ACC112 (cell line): ENCODE results near the gene MADD.

Source experiments
- H2AFZ ChIP-seq: fragments of 200-600 bp; sonication (generic); one replicate; pipeline ENCODE4 v1.6.0; 2017; ENCODE audit warnings: antibody characterized with exemption, low read length; ENCODE audit not compliant: unreplicated experiment
- H3K27ac ChIP-seq: fragments of 200-600 bp; sonication (generic); 2 replicates; pipeline ENCODE4 v1.5.1; 2014; ENCODE audit warnings: low read depth, mild to moderate bottlenecking, antibody characterized with exemption, low read length, moderate library complexity
- H3K27me3 ChIP-seq: fragments of 200-600 bp; sonication (generic); 2 replicates; pipeline ENCODE4 v1.6.1; 2014; ENCODE audit warnings: mild to moderate bottlenecking, antibody characterized with exemption, low read length, moderate library complexity, mixed read lengths; ENCODE audit not compliant: insufficient read depth
- H3K36me3 ChIP-seq: fragments of 200-600 bp; sonication (generic); 2 replicates; pipeline ENCODE4 v1.6.1; 2016; ENCODE audit warnings: mild to moderate bottlenecking, antibody characterized with exemption, low read length, moderate library complexity, mixed read lengths; ENCODE audit not compliant: insufficient read depth
- H3K4me1 ChIP-seq: fragments of 200-600 bp; sonication (generic); one replicate; pipeline ENCODE4 v1.6.1; 2016; ENCODE audit warnings: low read length, mixed read lengths; ENCODE audit not compliant: insufficient read depth, unreplicated experiment, control insufficient read depth
- H3K4me3 ChIP-seq: fragments of 200-600 bp; sonication (generic); 2 replicates; pipeline ENCODE4 v1.5.1; 2014; ENCODE audit warnings: mild to moderate bottlenecking, low read depth, low read length
- H3K79me2 ChIP-seq: fragments of 200-600 bp; sonication (generic); one replicate; pipeline ENCODE4 v1.6.0; 2016; ENCODE audit warnings: low read length; ENCODE audit not compliant: control insufficient read depth, unreplicated experiment, insufficient read depth

MADD gene

GRCh38 chr11:47239852-47240251, 30.1 kb upstream of the MADD start:
- H3K4me3 ChIP-seq, result no peak overlapping the region
- no peak overlapping the region for H3K27ac ChIP-seq
- H2AFZ ChIP-seq, result no peak overlapping the region
- no peaks in the 10 kb centered on the region for H3K27me3 ChIP-seq
- no peaks in the 10 kb centered on the region for H3K79me2 ChIP-seq
- peaks cover 21% of the 10 kb centered on the region for H3K4me1 ChIP-seq
- H3K36me3 ChIP-seq, result peaks cover 8% of the 10 kb centered on the region

- Histone ChIP-seq H3K79me2 (peaks cover 2% of the 10 kb centered on the region), H2AFZ (no peak overlapping the region), H3K27me3 (no peaks in the 10 kb centered on the region), H3K4me3 (no peak overlapping the region), H3K36me3 (peaks cover 8% of the 10 kb centered on the region), H3K27ac (no peak overlapping the region), H3K4me1 (peaks cover 8% of the 10 kb centered on the region)
Observed at GRCh38 chr11:47241841-47242301, 28.1 kb upstream of the MADD start.

GRCh38 chr11:47242596-47243192, 27.2 kb upstream of the MADD start:
- H3K36me3 ChIP-seq, result peaks cover 8% of the 10 kb centered on the region
- no peak overlapping the region for H3K4me3 ChIP-seq
- peaks cover 10% of the 10 kb centered on the region for H3K79me2 ChIP-seq
- no peak overlapping the region for H3K27ac ChIP-seq
- H3K27me3 ChIP-seq, result no peaks in the 10 kb centered on the region
- H3K4me1 ChIP-seq, result peaks cover 12% of the 10 kb centered on the region
- H2AFZ ChIP-seq, result no peak overlapping the region

- no peaks in the 10 kb centered on the region for H3K27me3 ChIP-seq
- H3K4me1 ChIP-seq, result peaks cover 17% of the 10 kb centered on the region
- H2AFZ ChIP-seq, result no peak overlapping the region
- H3K27ac ChIP-seq, result no peak overlapping the region
- H3K4me3 ChIP-seq, result no peak overlapping the region
- H3K79me2 ChIP-seq, result peaks cover 18% of the 10 kb centered on the region
- peaks cover 8% of the 10 kb centered on the region for H3K36me3 ChIP-seq
Observed at GRCh38 chr11:47243454-47243853, 26.5 kb upstream of the MADD start.

GRCh38 chr11:47244448-47245350, 25.2 kb upstream of the MADD start:
- Histone ChIP-seq H3K27ac (no peak overlapping the region), H3K4me3 (no peak overlapping the region), H3K36me3 (peaks cover 3% of the 10 kb centered on the region), H3K4me1 (peaks cover 21% of the 10 kb centered on the region), H2AFZ (no peak overlapping the region), H3K27me3 (no peaks in the 10 kb centered on the region), H3K79me2 (peaks cover 25% of the 10 kb centered on the region)

GRCh38 chr11:47245611-47246357, 24.1 kb upstream of the MADD start:
- Histone ChIP-seq H3K4me1 (peaks cover 21% of the 10 kb centered on the region), H3K79me2 (peaks cover 29% of the 10 kb centered on the region), H2AFZ (no peak overlapping the region), H3K27ac (no peak overlapping the region), H3K4me3 (no peak overlapping the region), H3K27me3 (no peaks in the 10 kb centered on the region), H3K36me3 (no peaks in the 10 kb centered on the region; the same call in 1 of the 2 replicates)

GRCh38 chr11:47247502-47247901, 22.4 kb upstream of the MADD start:
- Histone ChIP-seq H3K27me3 (no peaks in the 10 kb centered on the region), H2AFZ (no peak overlapping the region), H3K36me3 (no peaks in the 10 kb centered on the region; the same call in 1 of the 2 replicates), H3K27ac (no peak overlapping the region), H3K4me3 (peak overlapping the region; percentile 97), H3K4me1 (peaks cover 16% of the 10 kb centered on the region), H3K79me2 (peaks cover 29% of the 10 kb centered on the region)

GRCh38 chr11:47248304-47248663, 21.6 kb upstream of the MADD start:
- peak overlapping the region; percentile 56 for H3K27ac ChIP-seq
- H2AFZ ChIP-seq, result peak overlapping the region; percentile 97
- H3K36me3 ChIP-seq, result no peaks in the 10 kb centered on the region
- peak overlapping the region; percentile 97 for H3K4me3 ChIP-seq
- no peaks in the 10 kb centered on the region for H3K27me3 ChIP-seq
- H3K79me2 ChIP-seq, result peaks cover 29% of the 10 kb centered on the region
- H3K4me1 ChIP-seq, result peaks cover 15% of the 10 kb centered on the region

- H3K27ac ChIP-seq, result peak within 1 kb of the TSS; percentile 56
- H3K4me1 ChIP-seq, result peaks cover 18% of the 10 kb centered on the region
Observed at GRCh38 chr11:47248664-47249377, 21.1 kb upstream of the MADD start, which contains the start of gene ACP2. ACP2 (minus strand) TSS chr11:47248814; CDS start chr11:47248789, 25 bp downstream.

GRCh38 chr11:47249378-47249715, 20.6 kb upstream of the MADD start:
- Histone ChIP-seq H3K36me3 (no peaks in the 10 kb centered on the region), H3K4me1 (peaks cover 23% of the 10 kb centered on the region), H3K27ac (no peak overlapping the region), H3K4me3 (peak overlapping the region; percentile 97), H3K79me2 (peaks cover 29% of the 10 kb centered on the region), H2AFZ (peak overlapping the region; percentile 92), H3K27me3 (no peaks in the 10 kb centered on the region)

More at GRCh38 chr11:47248664-47249377, 21.1 kb upstream of the MADD start, which contains the start of gene ACP2:
- H2AFZ ChIP-seq, result peak within 1 kb of the TSS; percentile 97
- H3K4me3 ChIP-seq, result peak within 1 kb of the TSS; percentile 97
- H3K36me3 ChIP-seq, result no peaks in the 10 kb centered on the region
- H3K27me3 ChIP-seq, result no peaks in the 10 kb centered on the region
- peaks cover 29% of the 10 kb centered on the region for H3K79me2 ChIP-seq
